Stomach (tissue), 4 donors: ENCODE data around the gene USP10.

Source experiments
- EP300 ChIP-seq: sonication (generic); formaldehyde crosslinking; IDR thresholded peaks from one replicate; pipeline ENCODE4 v1.6.1; 2017; ENCODE audit warnings: antibody characterized with exemption
- TF ChIP-seq, protein P1 (sequence below), 7 experiments: fragments of 450-650 bp in 4 of 7; fragments of 200-600 bp in 3 of 7; sonication (generic) in 3 of 7; IDR thresholded peaks; one replicate each; pipeline ENCODE4 v1.5.1; 2016 to 2019; ENCODE audit warnings: antibody characterized with exemption in 7 of 7, control low read depth in 2 of 7, mild to moderate bottlenecking in 1 of 7

GRCh38 chr16:84654998-84655397 is 44.8 kb upstream of the USP10 start:
- TF ChIP-seq, protein P1, sequence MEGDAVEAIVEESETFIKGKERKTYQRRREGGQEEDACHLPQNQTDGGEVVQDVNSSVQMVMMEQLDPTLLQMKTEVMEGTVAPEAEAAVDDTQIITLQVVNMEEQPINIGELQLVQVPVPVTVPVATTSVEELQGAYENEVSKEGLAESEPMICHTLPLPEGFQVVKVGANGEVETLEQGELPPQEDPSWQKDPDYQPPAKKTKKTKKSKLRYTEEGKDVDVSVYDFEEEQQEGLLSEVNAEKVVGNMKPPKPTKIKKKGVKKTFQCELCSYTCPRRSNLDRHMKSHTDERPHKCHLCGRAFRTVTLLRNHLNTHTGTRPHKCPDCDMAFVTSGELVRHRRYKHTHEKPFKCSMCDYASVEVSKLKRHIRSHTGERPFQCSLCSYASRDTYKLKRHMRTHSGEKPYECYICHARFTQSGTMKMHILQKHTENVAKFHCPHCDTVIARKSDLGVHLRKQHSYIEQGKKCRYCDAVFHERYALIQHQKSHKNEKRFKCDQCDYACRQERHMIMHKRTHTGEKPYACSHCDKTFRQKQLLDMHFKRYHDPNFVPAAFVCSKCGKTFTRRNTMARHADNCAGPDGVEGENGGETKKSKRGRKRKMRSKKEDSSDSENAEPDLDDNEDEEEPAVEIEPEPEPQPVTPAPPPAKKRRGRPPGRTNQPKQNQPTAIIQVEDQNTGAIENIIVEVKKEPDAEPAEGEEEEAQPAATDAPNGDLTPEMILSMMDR (IDR thresholded peaks at IDR 0.05): no peak
- no peak for TF ChIP-seq EP300
